ENCODE data around the gene EXOC5.

The EXOC5 gene

DNA sequence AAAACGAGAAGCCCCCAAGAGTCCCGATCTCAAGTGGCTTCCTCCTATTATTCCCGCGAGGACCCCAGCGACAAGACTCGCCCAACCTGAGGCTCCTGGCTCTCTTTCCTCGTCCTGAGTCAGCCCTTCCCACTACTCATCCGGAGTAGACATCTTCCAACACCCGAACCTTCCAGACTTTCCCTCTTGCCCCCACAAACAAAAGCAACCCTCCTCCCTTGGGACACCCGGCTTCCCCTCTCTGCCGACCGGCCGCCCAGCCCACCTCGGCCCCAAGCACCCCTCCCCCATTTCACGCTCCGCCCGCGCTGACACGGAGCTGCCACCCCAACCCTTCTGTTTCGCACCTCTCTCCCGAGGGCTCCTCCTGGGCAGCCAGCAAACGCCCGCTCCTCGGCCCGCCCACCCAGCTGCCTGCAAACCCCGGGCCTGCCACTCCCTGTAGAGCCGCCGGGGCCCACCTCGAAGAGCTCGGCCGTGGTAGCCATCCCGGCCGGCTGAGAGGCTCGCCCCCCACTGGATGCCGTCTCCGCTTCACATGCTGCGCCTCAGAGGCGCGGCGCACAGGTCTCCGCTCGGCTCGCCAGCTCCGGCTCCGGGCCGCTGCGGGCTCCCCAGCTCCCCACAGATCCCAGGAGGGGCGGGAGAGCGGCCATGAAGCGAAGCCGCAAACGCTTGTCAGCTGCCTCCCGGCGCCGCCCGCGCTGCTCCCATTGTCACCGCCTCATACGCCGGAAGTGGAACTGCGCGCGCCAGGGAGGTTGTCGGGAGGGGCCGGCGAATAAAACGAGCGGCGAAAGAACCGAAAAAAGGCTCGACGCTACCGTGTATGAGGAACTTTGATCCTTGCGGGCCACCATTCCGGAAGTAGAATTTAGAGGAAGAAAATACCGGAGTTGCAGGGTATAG, at the start of gene EXOC5, which contains the start of gene AP5M1:
TSS of gene EXOC5 (minus strand) at position 745 of the 909 bp plus-strand sequence. CDS start at position 488, 257 bp downstream.
TSS of gene AP5M1 (plus strand) at position 811 of the 909 bp plus-strand sequence. CDS start 344 bp downstream, outside the sequence.
- DNase-seq (ENCODE audit: low spot score) (peak; percentile 63), FAIRE-seq (peak; percentile 59)

- DNase-seq (ENCODE audit: low spot score) (peak; percentile 41), FAIRE-seq (peak; percentile 53)
Observed at GRCh38 chr14:57317248-57317833, 48.6 kb upstream of the EXOC5 start.

DNA sequence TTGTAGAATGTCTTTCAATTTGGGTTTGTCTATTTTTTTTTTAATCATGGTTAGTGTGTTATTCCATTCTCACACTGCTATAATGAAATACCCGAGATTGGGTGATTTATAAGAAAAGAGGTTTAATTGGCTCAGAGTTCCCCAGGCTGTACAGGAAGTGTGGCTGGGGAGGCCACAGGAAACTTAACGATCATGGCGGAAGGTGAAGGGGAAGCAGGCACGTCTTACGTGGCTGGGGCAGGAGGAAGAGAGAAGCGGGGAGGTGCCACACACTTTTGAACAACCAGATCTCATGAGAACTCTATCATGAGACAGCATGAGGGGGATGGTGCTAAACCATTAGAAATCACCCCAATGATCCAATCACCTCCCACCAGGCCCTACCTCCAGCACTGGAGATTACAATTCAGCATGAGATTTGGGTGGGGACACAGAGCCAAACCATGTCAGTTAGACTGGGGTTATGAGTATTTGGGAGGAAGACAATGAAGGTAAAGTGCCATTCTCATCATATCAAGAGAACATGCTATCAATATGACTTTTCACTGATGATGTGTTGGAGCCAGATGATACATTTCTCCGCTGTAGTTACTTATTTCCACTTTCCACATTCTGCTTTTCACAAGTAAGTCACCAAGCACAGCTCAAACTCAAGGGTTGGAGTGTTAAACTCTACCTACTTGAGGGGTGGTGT, 45.8 kb upstream of the EXOC5 start:
- FAIRE-seq: no peak
- no peak for DNase-seq (ENCODE audit: low spot score)

- FAIRE-seq (no peak), DNase-seq (ENCODE audit: low spot score) (no peak)
Observed at GRCh38 chr14:57302883-57303282, 34.2 kb upstream of the EXOC5 start.

- no peak for DNase-seq (ENCODE audit: low spot score)
- FAIRE-seq: no peak
Observed at GRCh38 chr14:57299511-57299910, 30.8 kb upstream of the EXOC5 start.

DNA sequence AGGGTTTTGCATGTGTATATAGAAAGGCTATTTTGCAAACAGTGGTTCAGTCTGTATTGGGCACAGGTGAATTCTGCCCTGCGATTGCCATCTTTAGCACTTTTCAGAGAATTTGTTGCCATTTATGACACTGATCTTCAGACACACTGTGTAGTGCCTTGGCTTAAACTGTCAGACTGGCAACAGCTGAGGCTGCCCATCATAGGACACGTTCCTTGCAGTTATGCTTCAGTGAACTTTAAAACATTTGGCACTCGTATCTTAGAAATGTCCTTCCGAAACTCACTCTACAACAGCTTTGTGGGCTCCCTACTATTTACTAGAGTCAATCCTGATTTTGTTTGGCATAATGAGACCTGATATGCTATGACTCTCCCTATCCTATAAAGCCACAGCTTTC, 29.1 kb upstream of the EXOC5 start:
- FAIRE-seq (no peak), DNase-seq (ENCODE audit: low spot score) (no peak)

GRCh38 chr14:57295239-57295638, 26.5 kb upstream of the EXOC5 start:
- DNase-seq (ENCODE audit: low spot score) (no peak), FAIRE-seq (no peak)

DNA sequence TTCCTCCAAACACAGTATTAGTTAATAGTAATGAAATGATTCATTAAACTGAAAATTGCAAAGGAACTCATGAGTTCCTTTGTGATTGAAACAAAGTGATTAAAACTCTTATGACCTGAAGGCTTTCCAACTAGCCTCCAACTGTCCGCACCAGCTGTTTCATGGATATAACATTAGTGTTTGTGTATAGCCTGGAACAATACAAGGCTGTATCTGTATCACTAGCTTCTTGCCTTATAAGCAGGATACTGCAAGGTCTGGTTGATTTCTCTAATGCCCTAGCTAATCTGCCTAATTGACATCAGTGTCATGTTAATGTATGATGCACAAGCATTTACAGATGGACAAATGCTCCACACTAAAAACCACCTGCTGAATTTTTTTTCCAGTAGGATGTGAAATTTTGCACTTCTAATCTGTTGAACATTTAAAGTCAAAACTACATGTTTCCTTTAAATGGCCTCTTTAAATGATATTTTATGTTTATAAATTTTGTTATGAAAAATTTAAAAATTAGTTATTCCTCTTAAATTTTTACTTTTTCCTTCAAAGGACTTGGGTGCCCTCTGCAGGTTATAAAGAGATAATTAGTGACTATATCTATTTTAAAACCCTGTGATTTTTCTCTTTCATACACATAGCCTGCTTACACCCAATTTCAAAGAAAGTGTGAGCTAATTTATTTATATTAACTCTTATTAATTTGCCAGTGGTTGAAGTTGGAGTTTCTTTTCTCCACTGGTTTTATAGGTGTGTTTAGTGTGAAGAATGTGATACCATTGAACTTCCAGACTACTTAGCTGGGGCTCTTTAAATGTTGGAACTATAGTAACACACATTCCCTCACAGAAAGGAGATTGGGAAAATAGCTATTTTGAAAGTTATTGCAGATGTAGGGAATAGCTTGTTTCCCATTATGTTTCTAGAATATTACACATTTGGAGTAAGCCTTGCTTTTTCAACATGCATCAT, 25.4 kb upstream of the EXOC5 start:
- DNase-seq (ENCODE audit: low spot score) (no peak), FAIRE-seq (peak; percentile 24)

DNA sequence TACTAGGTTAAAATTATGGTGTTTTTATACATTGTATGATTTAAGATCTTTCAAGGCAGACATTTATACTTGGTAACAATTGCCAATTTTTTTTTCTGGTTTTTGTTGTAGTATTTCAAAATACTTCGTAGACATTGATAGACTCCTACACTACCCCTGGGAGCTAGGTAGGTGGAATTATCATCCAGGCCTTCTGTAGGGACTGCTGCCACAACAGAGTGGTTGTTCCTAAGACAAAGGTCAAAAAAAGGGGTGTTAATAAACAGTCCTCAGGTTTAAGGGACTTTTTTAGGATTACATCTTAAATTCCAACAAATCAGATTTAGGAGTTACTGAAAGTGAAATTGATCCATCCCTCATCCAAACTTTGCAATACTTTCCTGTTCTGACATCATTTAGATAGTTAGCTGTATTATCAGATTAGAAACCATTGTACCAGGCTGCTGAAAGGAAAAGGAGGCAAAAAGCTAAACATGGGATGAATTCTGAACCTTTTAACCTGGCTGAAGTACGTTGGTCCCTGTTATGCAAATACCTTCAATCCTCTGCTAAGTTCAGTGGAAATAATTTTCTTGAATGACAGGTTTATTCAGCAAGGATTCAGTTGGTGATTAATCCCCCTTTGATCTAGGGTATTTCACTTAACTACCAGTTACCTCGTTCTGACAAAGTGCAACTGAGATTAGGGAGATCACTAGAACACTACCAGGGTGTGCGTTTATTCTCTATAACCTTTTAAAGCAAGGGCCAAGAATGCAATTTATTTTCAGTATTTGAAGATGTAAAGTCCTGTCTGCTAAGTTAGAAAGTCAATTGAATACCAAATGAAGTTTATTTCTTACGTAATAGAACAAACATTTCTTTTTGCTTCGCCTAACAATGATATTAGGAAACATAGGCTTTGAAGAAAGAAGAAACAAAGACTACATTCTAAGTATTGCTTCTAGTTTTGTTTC, 23.3 kb upstream of the EXOC5 start:
- FAIRE-seq (no peak), DNase-seq (ENCODE audit: low spot score) (no peak)

GRCh38 chr14:57290751-57291150, 22.0 kb upstream of the EXOC5 start:
- DNase-seq (ENCODE audit: low spot score) (no peak), FAIRE-seq (no peak)

- no peak for FAIRE-seq
- DNase-seq (ENCODE audit: low spot score): no peak
Observed at GRCh38 chr14:57287745-57288144, 19.0 kb upstream of the EXOC5 start.

DNA sequence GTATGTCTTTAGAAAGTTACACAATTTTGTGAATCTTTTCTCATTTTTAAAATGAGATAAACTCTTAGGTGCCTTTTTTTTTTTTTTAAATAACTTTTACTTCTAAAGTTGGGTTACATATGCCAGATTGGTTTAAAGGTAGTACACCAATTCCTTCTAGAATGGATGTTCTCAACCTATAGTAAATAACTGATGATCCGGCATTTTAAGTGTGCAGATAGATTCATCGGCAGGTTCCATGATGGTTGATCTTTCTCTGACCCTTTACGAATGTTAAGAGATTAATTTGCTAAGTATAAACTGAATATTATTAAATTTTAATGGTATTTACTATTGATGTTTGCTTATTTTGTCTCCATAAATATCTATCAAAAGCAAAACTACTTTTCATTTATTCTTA, 8.4 kb upstream of the EXOC5 start:
- FAIRE-seq: no peak
- DNase-seq (ENCODE audit: low spot score): no peak

DNA sequence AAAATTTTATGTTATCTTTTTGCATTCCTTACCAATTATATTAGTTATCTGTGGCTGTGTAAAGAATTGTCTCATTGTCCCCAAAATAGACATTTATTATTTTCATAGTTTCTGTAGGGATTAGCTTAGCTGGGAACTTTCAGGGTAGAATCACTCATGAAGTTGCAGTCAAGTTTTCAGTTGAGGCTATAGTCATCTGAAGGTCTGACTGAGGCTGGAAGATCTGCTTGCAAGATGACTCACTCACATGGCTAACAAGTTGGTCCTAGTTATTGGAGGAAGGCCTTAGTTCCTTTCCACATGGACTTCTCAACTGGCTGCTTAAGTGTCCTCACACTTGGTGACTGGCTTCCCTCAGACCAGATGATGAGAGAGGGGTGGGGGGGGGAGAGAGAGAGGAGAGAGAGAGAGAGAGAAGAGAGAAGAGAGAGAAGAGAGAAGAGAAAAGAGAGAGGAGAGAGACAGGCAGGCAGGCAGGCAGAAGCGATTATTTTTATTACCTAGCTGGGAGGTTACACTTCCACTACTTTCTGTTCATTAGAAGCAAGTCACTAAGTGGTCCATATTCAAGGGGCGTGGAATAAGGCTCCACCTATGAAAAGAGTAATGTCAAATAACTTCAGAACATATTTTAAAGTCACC, 6.4 kb upstream of the EXOC5 start:
- no peak for FAIRE-seq

DNA sequence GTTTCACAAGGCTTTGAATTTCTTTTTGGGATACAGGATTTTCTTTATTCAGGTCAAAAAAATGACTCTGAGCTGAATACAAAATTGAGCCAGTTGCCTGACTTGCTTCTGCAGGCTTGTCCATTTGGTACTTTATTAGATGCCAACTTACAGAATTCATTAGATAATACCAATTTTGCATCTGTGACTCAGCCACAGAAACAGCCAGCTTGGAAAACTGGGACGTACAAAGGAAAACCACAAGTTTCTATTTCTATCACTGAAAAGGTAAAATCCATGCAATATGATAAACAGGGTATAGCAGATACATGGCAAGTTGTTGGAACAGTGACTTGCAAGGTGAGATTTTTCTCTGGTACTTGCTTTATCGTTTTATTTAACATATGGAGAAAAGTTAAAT, 5.8 kb upstream of the EXOC5 start:
- no peak for DNase-seq (ENCODE audit: low spot score)
- FAIRE-seq: no peak

More for the DNA sequence above, 6.4 kb upstream of the EXOC5 start:
- no peak for DNase-seq (ENCODE audit: low spot score)

GRCh38 chr14:57273236-57273635, 4.5 kb upstream of the EXOC5 start:
- DNase-seq (ENCODE audit: low spot score) (no peak), FAIRE-seq (no peak)

GRCh38 chr14:57266065-57266464, 2.6 kb downstream of the EXOC5 start:
- FAIRE-seq (no peak), DNase-seq (ENCODE audit: low spot score) (no peak)

DNA sequence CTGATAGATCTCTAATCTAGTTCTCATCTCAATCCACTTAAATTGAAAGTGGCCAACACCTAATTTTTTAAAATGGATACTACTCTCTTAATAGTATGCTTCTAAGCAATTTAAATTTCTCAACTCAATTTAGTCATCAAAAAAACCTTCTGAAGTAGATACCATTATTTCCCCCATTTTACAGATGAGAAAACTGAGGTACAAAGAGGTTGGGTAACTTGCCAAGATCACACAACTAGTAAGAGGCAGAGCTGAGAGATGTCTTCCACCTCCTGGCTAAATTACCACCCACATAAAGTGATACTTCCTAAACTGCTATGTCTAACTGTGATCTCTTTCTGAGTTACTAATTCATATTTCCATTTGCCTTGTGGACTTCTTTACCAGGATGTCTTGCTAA, 6.6 kb downstream of the EXOC5 start:
- DNase-seq (ENCODE audit: low spot score) (no peak), FAIRE-seq (no peak)

- DNase-seq (ENCODE audit: low spot score) (no peak), FAIRE-seq (no peak)
Observed at GRCh38 chr14:57261604-57262003, 7.1 kb downstream of the EXOC5 start.

DNA sequence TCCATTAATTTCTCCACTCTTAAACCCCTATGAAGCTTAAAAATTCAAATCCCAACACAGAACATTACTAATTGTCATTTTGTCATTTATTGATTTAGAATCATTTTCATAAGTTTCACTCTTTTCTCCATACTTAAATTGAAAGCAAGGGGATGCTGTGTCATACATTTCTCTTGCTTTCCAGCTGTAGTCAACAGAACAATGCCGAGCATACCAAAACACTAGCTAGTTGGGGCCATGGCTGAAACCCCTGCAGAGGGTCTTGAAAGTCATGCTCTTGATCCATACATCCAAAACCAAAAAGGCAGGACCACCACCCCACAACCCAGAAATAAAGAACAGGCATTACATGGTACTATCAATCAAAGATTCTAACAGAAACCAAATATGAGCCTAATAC, 9.0 kb downstream of the EXOC5 start:
- DNase-seq (ENCODE audit: low spot score) (no peak), FAIRE-seq (no peak)
